GM10266 (cell line): Measurements from ENCODE around the gene EIF2AK2.

Experiments used
- DNase-seq: peaks from one replicate; pipeline ENCODE4 v3.0.0; 2012; ENCODE audit errors: extremely low spot score
- CTCF ChIP-seq: IDR thresholded peaks from 2 replicates; pipeline ENCODE4 v1.5.1; 2012; ENCODE audit warnings: mild to moderate bottlenecking, low read depth; ENCODE audit not compliant: control insufficient read depth, insufficient read depth; ENCODE audit errors: missing control alignments

EIF2AK2 gene

GRCh38 chr2:37102588-37102987 lies 54.2 kb downstream of the EIF2AK2 start:
- TF ChIP-seq CTCF = no peak
- DNase-seq = no peak

- DNase-seq = no peak
- TF ChIP-seq CTCF = no peak
Measured at GRCh38 chr2:37100054-37100453, 56.7 kb downstream of the EIF2AK2 start.

- TF ChIP-seq CTCF = no peak
- DNase-seq = no peak
Measured at GRCh38 chr2:37098416-37099118, 58.2 kb downstream of the EIF2AK2 start.

- DNase-seq = no peak
- TF ChIP-seq CTCF = no peak
Measured at GRCh38 chr2:37096568-37096967, 60.2 kb downstream of the EIF2AK2 start.

- peak; percentile 21 for DNase-seq
- TF ChIP-seq CTCF = no peak
Measured at GRCh38 chr2:37091873-37092272, 64.9 kb downstream of the EIF2AK2 start.

GRCh38 chr2:37090019-37090477 lies 66.7 kb downstream of the EIF2AK2 start:
- DNase-seq = peak; percentile 51
- TF ChIP-seq CTCF = no peak

- no peak for DNase-seq
- TF ChIP-seq CTCF = no peak
Measured at GRCh38 chr2:37085731-37086147, 71.0 kb downstream of the EIF2AK2 start.
